Memory B cell (primary cell): Measurements from ENCODE around the gene FGD6.
"Not testable (repeated sequence)": the region's sequence is repeated elsewhere in the genome, so short reads cannot be mapped to it uniquely, and the experiment has no call there.

Source experiments
- ATAC-seq: fragments of 150-1000 bp; cut with Tn5 transposase; 2 replicates; pipeline ENCODE4 v1.10.0; 2021; ENCODE audit warnings: low read depth, mild to moderate bottlenecking, moderate library complexity
- DNase-seq, 2 donors: peaks; one replicate each; pipeline ENCODE4 v3.0.0; 2022; ENCODE audit warnings: low spot score in 2 of 2
- H3K27ac Mint-ChIP-seq: one replicate; pipeline ENCODE4 v1.8.0; 2022; ENCODE audit warnings: mild to moderate bottlenecking, moderate library complexity, mixed read lengths
- H3K27me3 Mint-ChIP-seq: one replicate; pipeline ENCODE4 v1.8.0; 2022; ENCODE audit warnings: mixed read lengths
- H3K36me3 Mint-ChIP-seq: one replicate; pipeline ENCODE4 v1.8.0; 2022; ENCODE audit warnings: mild to moderate bottlenecking, mixed read lengths
- H3K4me1 Mint-ChIP-seq: one replicate; pipeline ENCODE4 v1.8.0; 2022; ENCODE audit warnings: mixed read lengths
- H3K4me3 Mint-ChIP-seq: one replicate; pipeline ENCODE4 v1.8.0; 2022; ENCODE audit warnings: mild to moderate bottlenecking, moderate library complexity, mixed read lengths
- H3K9me3 Mint-ChIP-seq: one replicate; pipeline ENCODE4 v1.8.0; 2022; ENCODE audit warnings: mixed read lengths

Gene FGD6

GRCh38 chr12:95158919-95159318 is 58.3 kb downstream of the FGD6 start:
- H3K4me3 Mint-ChIP-seq: no peak overlapping the region
- H3K27ac Mint-ChIP-seq: no peak overlapping the region
- peaks cover 3% of the 10 kb centered on the region for H3K36me3 Mint-ChIP-seq
- peaks cover 2% of the 10 kb centered on the region for H3K9me3 Mint-ChIP-seq
- ATAC-seq (no peak), DNase-seq (no peak)
- H3K4me1 Mint-ChIP-seq: peaks cover 2% of the 10 kb centered on the region
- H3K27me3 Mint-ChIP-seq: peaks cover 2% of the 10 kb centered on the region

DNA sequence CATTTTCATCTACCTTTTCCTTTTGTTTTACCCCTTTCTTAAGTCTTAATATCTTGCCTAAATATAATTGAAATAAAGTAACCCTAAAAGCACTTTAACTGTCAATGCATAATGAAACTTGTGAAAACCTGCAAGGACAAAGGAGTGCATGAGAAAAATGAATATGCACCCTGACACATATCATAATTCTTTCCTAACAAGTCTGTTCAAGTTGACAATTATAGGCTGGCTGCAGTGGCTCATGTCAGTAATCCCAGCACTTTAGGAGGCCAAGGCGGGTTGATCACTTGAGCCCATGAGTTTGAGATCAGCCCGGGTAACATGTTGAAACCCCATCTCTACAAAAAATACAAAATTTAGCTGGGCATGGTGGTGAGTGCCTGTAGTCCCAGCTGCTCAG is 65.4 kb downstream of the FGD6 start:
- Mint-ChIP-seq H3K4me1 (no peaks in the 10 kb centered on the region), H3K27me3 (no peaks in the 10 kb centered on the region), H3K36me3 (no peaks in the 10 kb centered on the region), H3K27ac (no peak overlapping the region), H3K4me3 (no peak overlapping the region), H3K9me3 (peaks cover under 1% of the 10 kb centered on the region)
- DNase-seq (no peak), ATAC-seq (no peak)

- no peak for DNase-seq
- Mint-ChIP-seq H3K36me3 (no peaks in the 10 kb centered on the region), H3K4me3 (no peak overlapping the region), H3K9me3 (no peaks in the 10 kb centered on the region), H3K27me3 (no peaks in the 10 kb centered on the region), H3K27ac (no peak overlapping the region), H3K4me1 (no peaks in the 10 kb centered on the region)
- ATAC-seq: no peak
Observed at GRCh38 chr12:95151406-95151805, 65.9 kb downstream of the FGD6 start.

DNA sequence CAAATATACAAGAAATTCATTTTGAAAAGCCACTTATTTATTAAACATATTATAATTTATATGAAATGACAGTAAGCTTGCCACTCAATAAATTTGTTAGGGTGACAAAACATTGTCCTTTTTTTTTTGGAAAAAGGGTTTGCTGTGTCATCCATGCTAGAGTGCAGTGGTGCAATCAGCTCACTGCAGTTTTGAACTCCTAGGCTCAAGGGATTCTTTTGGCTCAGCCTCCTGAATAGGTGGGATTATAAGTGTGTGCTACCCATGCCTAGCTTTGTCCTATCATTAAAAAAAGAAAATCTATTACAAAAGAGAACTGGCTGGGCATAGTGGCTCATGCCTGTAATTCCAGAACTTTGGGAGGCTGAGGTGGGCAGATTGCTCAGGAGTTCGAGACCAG is 66.8 kb downstream of the FGD6 start:
- no peak for ATAC-seq
- DNase-seq: no peak
- Mint-ChIP-seq H3K36me3 (no peaks in the 10 kb centered on the region), H3K27me3 (no peaks in the 10 kb centered on the region), H3K4me3 (no peak overlapping the region), H3K27ac (no peak overlapping the region), H3K4me1 (no peaks in the 10 kb centered on the region), H3K9me3 (no peaks in the 10 kb centered on the region)

GRCh38 chr12:95147866-95148265 is 69.4 kb downstream of the FGD6 start:
- Mint-ChIP-seq H3K27ac (no peak overlapping the region), H3K9me3 (no peaks in the 10 kb centered on the region), H3K4me1 (no peaks in the 10 kb centered on the region), H3K27me3 (no peaks in the 10 kb centered on the region), H3K4me3 (no peak overlapping the region), H3K36me3 (no peaks in the 10 kb centered on the region)
- DNase-seq (no peak), ATAC-seq (no peak)

DNA sequence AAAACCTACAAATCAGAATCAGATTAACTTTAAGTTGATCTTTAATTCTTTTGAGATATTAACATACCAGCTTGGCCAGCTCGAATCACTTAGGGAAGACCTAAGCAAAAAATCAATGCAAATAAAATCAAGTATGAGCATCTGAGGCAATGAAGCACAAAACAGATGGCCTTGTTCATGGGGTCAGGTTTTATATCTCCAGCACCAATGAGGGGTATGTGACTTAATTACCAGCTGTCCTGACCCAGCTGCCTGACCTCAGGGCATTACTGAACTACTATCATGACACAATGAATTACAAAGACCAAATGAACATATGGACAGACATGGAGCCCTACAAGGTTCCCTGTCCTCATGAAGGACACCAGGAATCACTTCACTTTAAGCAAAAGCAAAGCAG is 70.5 kb downstream of the FGD6 start:
- Mint-ChIP-seq H3K27me3 (no peaks in the 10 kb centered on the region), H3K4me1 (no peaks in the 10 kb centered on the region), H3K36me3 (no peaks in the 10 kb centered on the region), H3K27ac (no peak overlapping the region), H3K4me3 (no peak overlapping the region), H3K9me3 (no peaks in the 10 kb centered on the region)
- DNase-seq: no peak
- no peak for ATAC-seq

DNA sequence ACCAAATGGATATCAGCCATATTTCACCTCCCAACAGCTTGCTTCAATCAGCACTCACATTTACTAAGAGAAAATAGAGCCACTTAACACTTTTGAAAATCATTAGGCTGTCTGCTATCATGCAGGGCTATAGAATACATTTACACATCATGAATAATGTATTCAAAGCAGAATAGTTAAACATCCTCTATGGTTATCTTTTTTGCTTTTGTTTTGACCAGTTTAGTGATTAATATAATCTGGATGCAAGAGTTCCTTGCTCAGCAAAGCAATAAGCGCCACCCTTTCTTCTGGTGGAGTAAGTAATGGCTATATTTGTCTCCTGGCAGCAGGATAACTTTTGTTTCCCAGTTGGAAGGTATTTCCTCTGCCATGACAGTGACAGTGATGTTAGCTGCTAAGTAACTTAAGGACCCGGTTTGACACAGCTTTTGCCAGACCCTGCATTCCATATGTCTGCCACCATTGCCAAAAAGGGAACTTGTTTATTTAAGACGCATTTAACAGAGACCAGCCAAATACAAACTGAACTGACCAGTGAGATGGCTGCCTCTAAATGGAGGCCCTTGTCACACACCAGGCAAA is 73.6 kb downstream of the FGD6 start:
- H3K4me3 Mint-ChIP-seq: no peak overlapping the region
- no peak overlapping the region for H3K27ac Mint-ChIP-seq
- DNase-seq (no peak), ATAC-seq (no peak)
- H3K4me1 Mint-ChIP-seq: no peaks in the 10 kb centered on the region
- no peaks in the 10 kb centered on the region for H3K36me3 Mint-ChIP-seq
- no peaks in the 10 kb centered on the region for H3K27me3 Mint-ChIP-seq
- H3K9me3 Mint-ChIP-seq: no peaks in the 10 kb centered on the region

DNA sequence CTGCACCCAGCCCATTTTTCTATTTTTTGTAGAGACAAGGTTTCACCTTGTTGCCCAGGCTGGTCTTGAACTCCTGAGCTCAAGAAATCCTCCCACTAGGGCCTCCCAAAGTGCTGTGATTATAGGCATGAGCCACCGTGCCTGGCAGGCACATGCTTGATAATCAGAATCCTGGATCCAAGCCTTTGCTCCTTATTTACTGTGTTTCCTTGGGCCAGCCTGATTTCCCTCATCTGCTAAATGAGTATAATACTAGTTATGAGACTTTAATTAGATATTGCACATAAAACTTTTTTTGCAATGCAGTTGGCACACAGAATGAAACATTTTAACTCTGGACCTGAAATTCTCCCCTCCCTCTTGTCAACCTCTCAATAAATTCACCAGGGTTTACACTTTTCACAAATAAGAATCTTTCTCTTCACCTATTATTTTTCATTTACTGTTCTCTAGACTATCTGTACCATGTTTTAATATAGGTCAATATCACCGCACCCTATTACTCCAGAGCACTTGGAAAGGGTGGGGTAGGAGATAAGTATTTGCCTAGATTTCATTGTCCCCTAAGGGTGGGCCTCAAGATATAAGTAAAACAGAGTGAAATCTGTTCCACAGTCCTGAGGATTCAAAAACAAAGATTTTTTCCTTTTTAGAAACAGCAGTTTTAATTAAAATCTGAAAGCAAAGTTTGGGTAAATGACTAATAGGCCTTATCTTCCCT is 74.7 kb downstream of the FGD6 start:
- Mint-ChIP-seq H3K27me3 (no peaks in the 10 kb centered on the region), H3K4me3 (no peak overlapping the region), H3K36me3 (no peaks in the 10 kb centered on the region), H3K4me1 (no peaks in the 10 kb centered on the region), H3K9me3 (no peaks in the 10 kb centered on the region), H3K27ac (no peak overlapping the region)
- ATAC-seq (no peak), DNase-seq (no peak)

- Mint-ChIP-seq H3K4me3 (no peak overlapping the region), H3K27ac (no peak overlapping the region), H3K27me3 (no peaks in the 10 kb centered on the region), H3K36me3 (no peaks in the 10 kb centered on the region), H3K9me3 (no peaks in the 10 kb centered on the region), H3K4me1 (no peaks in the 10 kb centered on the region)
- DNase-seq: no peak
- no peak for ATAC-seq
Observed at GRCh38 chr12:95141310-95141709, 76.0 kb downstream of the FGD6 start.

- not testable (repeated sequence) for H3K4me3 Mint-ChIP-seq, H3K27ac Mint-ChIP-seq, DNase-seq, H3K4me1 Mint-ChIP-seq, ATAC-seq, H3K36me3 Mint-ChIP-seq, H3K9me3 Mint-ChIP-seq, H3K27me3 Mint-ChIP-seq
Observed at GRCh38 chr12:95138031-95138430, 79.2 kb downstream of the FGD6 start.

DNA sequence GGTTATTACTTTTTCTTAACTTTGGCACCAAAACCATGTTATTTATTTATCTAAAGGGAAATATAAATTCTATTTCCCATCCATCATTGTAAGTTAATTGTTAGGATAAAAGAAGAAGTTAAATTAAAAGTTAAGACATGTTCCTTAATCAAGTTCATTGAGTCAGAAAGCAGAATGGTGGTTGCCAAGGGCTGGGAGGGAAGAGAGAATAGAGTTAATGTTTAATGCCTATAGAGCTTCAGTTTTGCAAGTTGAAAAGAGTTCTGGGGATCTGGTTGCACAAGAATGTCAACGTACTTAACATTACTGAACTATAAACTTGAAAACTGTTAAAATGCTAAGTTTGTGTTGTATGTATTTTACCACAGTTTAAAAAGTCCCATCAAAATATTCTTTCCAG is 80.7 kb downstream of the FGD6 start:
- H3K27me3 Mint-ChIP-seq: no peaks in the 10 kb centered on the region
- ATAC-seq (no peak), DNase-seq (no peak)
- no peak overlapping the region for H3K27ac Mint-ChIP-seq
- H3K4me1 Mint-ChIP-seq: no peaks in the 10 kb centered on the region
- H3K36me3 Mint-ChIP-seq: peaks cover 1% of the 10 kb centered on the region
- no peaks in the 10 kb centered on the region for H3K9me3 Mint-ChIP-seq
- no peak overlapping the region for H3K4me3 Mint-ChIP-seq

DNA sequence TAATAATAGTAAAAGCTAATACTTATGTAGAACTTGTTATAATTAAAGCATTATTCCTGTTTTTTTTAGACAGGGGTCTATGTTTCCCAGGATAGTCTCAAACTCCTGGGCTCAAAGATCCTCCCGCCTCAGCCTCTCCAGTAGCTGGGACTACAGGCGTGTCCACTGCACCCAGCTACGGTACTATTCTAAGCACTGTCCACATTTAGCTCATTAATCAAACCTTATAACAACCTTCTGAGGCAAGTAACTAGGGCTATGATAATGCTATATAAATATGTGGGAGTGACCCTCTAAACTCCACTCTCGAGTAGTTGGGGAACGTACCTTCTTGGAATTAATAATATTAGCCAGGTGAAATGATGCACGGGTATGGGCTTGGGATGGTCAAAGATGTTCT is 83.2 kb downstream of the FGD6 start:
- peaks cover 3% of the 10 kb centered on the region for H3K36me3 Mint-ChIP-seq
- no peak overlapping the region for H3K27ac Mint-ChIP-seq
- DNase-seq (no peak), ATAC-seq (no peak)
- H3K4me1 Mint-ChIP-seq: no peaks in the 10 kb centered on the region
- H3K9me3 Mint-ChIP-seq: no peaks in the 10 kb centered on the region
- no peaks in the 10 kb centered on the region for H3K27me3 Mint-ChIP-seq
- H3K4me3 Mint-ChIP-seq: no peak overlapping the region

- Mint-ChIP-seq H3K4me1 (no peaks in the 10 kb centered on the region), H3K4me3 (no peak overlapping the region), H3K36me3 (peaks cover 3% of the 10 kb centered on the region), H3K27me3 (no peaks in the 10 kb centered on the region), H3K9me3 (no peaks in the 10 kb centered on the region), H3K27ac (no peak overlapping the region)
- no peak for ATAC-seq
- DNase-seq: no peak
Observed at GRCh38 chr12:95131589-95132340, 85.5 kb downstream of the FGD6 start.

- Mint-ChIP-seq H3K27me3 (no peaks in the 10 kb centered on the region), H3K9me3 (no peaks in the 10 kb centered on the region), H3K36me3 (peaks cover 1% of the 10 kb centered on the region), H3K4me3 (no peak overlapping the region), H3K27ac (no peak overlapping the region), H3K4me1 (no peaks in the 10 kb centered on the region)
- ATAC-seq: no peak
- DNase-seq: no peak
Observed at GRCh38 chr12:95130096-95130495, 87.2 kb downstream of the FGD6 start.
